ENCODE data around the gene S100B. TPM values are rescaled to one million over a fixed set of nuclear protein-coding genes. Genes with fewer than 3 reads are reported as not detected.

Gene S100B
- total and polyA plus RNA-seq, 2 of the 13 experiments (the other 11 are each of a cell fraction or from before 2014, with no cell fraction given): not detected

DNA sequence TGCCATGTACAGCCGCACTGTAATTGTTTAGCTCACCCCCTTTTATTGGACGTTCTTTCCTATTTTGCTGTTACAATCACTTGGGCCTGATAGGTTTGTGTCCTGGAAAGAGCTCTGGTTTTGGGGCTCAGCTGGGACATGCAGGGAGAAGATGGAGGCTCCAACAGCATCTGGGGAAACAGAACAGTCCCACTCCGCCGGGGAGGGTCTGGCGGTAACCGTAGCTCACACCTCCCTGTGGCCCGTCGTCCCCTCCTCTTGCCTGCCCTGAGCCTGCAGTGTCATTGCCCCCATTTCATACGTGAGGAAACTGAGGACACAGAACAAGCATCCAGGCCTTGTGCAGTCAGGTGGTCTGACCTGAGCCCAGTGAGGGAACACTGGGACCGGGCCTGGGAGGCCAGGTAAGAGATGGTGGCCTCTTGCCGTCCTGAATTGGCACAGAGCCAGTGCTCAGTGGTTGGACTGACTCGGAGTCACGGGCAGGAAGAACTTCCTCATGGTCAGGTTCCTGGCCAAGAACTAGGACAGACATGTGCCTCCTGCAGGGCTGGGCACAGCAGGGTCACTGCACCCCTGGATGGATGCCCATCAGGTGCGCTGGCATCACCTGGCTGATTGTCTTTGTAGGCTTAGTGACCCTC is 41.8 kb downstream of the S100B start (continued):
- TF ChIP-seq RBAK (CRISPR knock-in tag; IDR thresholded peaks at IDR 0.05) (no peak), NFRKB (IDR thresholded peaks at IDR 0.05) (no peak), ZNF432 (CRISPR knock-in tag; IDR thresholded peaks at IDR 0.05; ENCODE audit: borderline replicate concordance) (no peak), CENPT (CRISPR knock-in tag; IDR thresholded peaks at IDR 0.05; ENCODE audit: low read depth) (no peak)
- TF ChIP-seq, protein P1, sequence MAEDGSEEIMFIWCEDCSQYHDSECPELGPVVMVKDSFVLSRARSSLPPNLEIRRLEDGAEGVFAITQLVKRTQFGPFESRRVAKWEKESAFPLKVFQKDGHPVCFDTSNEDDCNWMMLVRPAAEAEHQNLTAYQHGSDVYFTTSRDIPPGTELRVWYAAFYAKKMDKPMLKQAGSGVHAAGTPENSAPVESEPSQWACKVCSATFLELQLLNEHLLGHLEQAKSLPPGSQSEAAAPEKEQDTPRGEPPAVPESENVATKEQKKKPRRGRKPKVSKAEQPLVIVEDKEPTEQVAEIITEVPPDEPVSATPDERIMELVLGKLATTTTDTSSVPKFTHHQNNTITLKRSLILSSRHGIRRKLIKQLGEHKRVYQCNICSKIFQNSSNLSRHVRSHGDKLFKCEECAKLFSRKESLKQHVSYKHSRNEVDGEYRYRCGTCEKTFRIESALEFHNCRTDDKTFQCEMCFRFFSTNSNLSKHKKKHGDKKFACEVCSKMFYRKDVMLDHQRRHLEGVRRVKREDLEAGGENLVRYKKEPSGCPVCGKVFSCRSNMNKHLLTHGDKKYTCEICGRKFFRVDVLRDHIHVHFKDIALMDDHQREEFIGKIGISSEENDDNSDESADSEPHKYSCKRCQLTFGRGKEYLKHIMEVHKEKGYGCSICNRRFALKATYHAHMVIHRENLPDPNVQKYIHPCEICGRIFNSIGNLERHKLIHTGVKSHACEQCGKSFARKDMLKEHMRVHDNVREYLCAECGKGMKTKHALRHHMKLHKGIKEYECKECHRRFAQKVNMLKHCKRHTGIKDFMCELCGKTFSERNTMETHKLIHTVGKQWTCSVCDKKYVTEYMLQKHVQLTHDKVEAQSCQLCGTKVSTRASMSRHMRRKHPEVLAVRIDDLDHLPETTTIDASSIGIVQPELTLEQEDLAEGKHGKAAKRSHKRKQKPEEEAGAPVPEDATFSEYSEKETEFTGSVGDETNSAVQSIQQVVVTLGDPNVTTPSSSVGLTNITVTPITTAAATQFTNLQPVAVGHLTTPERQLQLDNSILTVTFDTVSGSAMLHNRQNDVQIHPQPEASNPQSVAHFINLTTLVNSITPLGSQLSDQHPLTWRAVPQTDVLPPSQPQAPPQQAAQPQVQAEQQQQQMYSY (CRISPR knock-in tag; IDR thresholded peaks at IDR 0.05): no peak
- TF ChIP-seq, protein P2, sequence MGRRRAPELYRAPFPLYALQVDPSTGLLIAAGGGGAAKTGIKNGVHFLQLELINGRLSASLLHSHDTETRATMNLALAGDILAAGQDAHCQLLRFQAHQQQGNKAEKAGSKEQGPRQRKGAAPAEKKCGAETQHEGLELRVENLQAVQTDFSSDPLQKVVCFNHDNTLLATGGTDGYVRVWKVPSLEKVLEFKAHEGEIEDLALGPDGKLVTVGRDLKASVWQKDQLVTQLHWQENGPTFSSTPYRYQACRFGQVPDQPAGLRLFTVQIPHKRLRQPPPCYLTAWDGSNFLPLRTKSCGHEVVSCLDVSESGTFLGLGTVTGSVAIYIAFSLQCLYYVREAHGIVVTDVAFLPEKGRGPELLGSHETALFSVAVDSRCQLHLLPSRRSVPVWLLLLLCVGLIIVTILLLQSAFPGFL (CRISPR knock-in tag; IDR thresholded peaks at IDR 0.05): no peak

DNA sequence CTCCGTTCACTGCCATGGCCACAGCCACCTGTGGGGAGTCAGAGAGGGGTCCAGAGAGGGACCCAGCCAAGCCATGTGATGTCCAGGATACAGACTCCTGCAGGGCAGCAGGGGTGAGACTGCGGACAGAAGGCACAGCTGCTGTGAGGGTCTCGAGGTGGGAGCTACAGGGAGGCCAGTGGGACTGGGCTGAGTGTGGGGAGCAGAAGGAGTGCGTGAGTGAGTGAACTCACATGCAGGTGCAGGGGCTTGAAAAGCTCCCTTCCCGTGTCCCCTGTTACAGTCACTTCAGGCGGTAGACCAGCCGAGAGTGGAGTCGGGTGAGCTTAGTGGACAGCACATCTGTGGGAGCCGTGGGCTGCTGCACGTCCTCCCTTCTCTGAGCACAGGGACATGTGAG is 42.4 kb downstream of the S100B start:
- in situ Hi-C loops (cut with HindIII; ENCODE audit: extremely low pct_ligation_motif_present, low pct_unique_long_range_greater_than_20kb): no loop called here
- no TSS peak for BruUV-seq (replicated peaks)
- no peak for DNase-seq (ENCODE audit: low spot score)
- intact Hi-C loops (cut with micrococcal nuclease; ENCODE audit: unreplicated experiment): no loop called here
- peaks cover 7 to 44% of the 10 kb centered on the region in 2 experiments; a peak in 4 of 5 replicates for H3K36me3 ChIP-seq (replicated peaks in 1 of 2; ENCODE audit: control insufficient read depth in 1 of 2, insufficient read depth in 2 of 2, low read length in 2 of 2)
- H3K27ac ChIP-seq (ENCODE audit: extremely low read length, insufficient read depth, low read length): no peak overlapping the region
- no peaks in the 10 kb centered on the region for H3K27me3 ChIP-seq (ENCODE audit: control insufficient read depth in 1 of 2, insufficient read depth in 2 of 2, low read length in 2 of 2)
- H3K9ac ChIP-seq (ENCODE audit: insufficient read depth, low read depth, low read length): no peak overlapping the region
- H3K4me3 ChIP-seq (replicated peaks in 1 of 3; ENCODE audit: insufficient read depth in 1 of 3, low read depth in 2 of 3, low read length in 3 of 3): no peak overlapping the region
- no peak for ATAC-seq
- ChIA-PET CTCF (ENCODE audit: low intra/inter-chr PET ratio, low total read pairs) (no interaction called here), POLR2A (no interaction called here)
- H4K20me1 ChIP-seq (ENCODE audit: insufficient read depth, low read length): no peaks in the 10 kb centered on the region
- TF ChIP-seq NRL (CRISPR knock-in tag; IDR thresholded peaks at IDR 0.05; ENCODE audit: borderline replicate concordance) (0 out of 2 replicates have a peak, but pooled peaks have one; percentile 20), ZBTB1 (CRISPR knock-in tag; IDR thresholded peaks at IDR 0.05; ENCODE audit: borderline replicate concordance) (no peak)
- WGBS (ENCODE audit: low lambda C conversion rate): 100% methylated on average over 4 of the region's 10 CpGs
- no peaks in the 10 kb centered on the region for H3K79me2 ChIP-seq (ENCODE audit: insufficient read depth, low read length)
- H3K4me1 ChIP-seq (ENCODE audit: insufficient read depth, low read length): peaks cover 17% of the 10 kb centered on the region
- no peak for FAIRE-seq
- H2AFZ ChIP-seq (ENCODE audit: low read length): no peak overlapping the region
- no peak overlapping the region for H3K4me2 ChIP-seq (ENCODE audit: low read depth, low read length)
- no peaks in the 10 kb centered on the region for H3K9me3 ChIP-seq (ENCODE audit: low read length)

Data from HepG2 (cell line).